GDM1 (cell line): ENCODE data around the gene ZMYND15.

Source experiments
- DNase-seq: peaks from one replicate; lab custom pipeline; 2025; lab: John Stamatoyannopoulos, UW

ZMYND15 gene

DNA sequence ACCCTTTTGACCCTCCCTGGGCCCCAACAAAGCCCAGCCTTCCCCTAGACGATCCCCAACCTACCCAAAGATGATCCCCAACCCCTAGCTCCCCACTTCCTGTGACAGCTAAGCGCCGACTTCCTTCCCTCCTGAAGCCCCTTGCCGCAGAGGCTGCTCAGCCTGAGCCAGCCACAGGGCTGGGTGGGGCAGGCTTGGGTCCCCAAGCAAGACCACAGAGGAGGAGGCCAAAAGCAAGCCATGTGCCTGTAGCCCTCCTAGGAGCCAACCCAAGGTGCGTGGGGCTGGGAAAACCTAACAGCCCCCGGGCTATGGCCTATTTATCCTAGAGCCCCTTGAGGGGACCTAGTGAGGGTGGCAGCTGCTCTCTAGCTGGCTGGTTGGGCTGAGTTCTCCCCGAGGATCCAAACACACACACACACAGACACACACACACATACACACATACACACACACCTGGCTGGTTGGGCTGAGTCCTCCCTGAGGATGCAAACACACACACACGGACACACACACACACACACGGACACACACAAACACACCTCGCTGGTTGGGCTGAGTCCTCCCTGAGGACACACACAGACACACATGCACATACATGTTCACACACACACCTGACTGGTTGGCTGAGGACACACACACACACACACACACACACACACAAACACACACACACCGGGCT lies 24.4 kb upstream of the ZMYND15 start:
- peak; percentile 74 for DNase-seq

DNA sequence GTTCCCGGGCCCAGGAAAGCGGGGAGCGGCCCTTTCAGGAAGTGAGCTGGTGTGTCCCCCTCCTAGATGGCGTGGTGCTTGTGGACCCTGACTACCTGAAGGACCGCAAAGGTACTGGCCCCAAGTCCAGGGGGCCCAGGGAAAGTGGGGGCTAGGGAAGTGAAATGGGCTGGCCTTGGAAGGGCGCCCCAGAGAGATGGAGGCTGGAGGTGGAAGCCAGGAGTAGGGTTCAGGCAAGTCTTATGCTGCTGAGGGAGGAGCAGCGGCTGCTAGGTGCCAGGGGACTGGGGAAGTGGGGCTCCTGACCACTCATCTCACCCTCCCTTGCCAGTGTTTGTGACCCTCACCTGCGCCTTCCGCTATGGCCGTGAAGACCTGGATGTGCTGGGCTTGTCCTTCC lies 23.6 kb upstream of the ZMYND15 start:
- no peak for DNase-seq

DNA sequence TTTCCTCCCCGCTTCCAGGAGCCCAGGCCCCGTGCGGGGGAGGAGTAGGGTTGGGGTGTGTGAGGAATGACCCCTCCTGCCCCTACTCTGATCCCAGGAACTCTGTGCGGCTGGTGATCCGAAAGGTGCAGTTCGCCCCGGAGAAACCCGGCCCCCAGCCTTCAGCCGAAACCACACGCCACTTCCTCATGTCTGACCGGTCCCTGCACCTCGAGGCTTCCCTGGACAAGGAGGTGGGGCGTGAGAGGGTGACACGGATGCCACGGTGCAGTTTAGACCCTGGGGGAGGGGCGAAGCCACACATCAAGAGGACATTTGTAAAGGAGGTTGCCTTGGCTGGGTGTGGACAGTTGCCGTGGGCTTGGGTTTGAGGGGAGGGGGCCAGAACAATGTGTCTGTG lies 21.8 kb upstream of the ZMYND15 start:
- DNase-seq = no peak

DNA sequence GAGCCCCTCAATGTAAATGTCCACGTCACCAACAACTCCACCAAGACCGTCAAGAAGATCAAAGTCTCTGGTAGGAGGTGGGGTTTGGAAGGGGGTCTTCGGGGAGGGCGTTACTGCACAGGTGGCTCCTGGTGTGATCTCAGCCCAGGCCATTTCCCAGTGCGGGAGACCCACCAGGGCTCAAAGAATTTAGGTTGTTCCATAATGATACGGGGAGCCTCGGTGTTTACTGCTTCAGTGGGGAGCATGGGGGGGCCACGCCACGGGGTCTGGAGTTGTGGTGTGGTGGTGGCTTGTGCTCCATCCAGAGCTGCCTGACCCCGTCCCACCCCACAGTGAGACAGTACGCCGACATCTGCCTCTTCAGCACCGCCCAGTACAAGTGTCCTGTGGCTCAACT lies 21.4 kb upstream of the ZMYND15 start:
- DNase-seq = no peak

DNA sequence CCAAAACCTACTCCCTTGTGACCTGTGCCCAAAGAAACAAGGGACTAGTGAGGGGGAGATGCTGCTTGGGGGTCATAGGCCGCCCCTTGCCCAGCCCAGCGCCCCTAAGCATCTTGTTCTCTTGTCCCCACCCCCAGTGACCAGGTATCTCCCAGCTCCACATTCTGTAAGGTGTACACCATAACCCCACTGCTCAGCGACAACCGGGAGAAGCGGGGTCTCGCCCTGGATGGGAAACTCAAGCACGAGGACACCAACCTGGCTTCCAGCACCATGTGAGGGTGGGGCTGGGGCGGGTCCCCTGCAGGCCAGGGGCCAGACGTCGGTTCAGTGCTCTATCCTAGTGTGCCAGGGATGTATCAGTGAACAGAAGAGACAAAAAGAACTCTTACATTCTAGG lies 20.5 kb upstream of the ZMYND15 start:
- no peak for DNase-seq

DNA sequence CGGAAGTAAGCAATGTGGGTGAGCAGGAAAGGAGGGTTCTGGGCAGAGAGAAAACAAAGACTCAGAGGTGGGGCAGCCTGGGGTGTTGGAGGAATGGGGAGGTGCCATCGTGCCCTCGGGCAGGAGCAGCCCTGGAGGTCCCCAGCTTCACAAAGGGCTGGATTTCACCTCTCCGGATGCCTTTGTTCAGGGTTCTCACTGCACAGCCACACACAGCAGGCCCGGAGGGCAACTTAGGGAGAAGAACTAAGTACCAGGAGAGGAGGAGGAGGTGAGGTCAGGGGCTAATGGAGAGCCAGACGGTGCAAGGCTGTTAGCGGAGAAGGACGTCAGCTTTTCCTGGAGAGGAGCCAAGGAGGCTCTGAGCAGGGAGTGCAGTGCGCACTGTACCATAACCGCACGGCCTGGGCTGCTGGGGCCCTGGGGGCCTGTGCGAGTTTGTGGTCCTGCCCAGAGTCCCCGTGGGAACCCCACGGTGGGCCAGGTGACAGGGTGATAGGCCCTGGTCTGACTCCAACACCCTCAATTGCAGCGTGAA lies 19.9 kb upstream of the ZMYND15 start:
- no peak for DNase-seq

DNA sequence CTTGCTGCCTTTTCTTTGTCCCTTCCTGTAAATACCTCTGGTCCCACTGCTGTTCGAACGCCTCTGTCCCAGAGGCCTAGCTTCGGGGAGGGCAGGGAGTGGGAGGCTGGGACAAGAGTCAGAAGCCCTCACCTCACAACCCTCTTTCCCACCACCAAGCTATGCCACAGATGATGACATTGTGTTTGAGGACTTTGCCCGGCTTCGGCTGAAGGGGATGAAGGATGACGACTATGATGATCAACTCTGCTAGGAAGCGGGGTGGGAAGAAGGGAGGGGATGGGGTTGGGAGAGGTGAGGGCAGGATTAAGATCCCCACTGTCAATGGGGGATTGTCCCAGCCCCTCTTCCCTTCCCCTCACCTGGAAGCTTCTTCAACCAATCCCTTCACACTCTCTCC lies 18.8 kb upstream of the ZMYND15 start:
- DNase-seq = no peak

DNA sequence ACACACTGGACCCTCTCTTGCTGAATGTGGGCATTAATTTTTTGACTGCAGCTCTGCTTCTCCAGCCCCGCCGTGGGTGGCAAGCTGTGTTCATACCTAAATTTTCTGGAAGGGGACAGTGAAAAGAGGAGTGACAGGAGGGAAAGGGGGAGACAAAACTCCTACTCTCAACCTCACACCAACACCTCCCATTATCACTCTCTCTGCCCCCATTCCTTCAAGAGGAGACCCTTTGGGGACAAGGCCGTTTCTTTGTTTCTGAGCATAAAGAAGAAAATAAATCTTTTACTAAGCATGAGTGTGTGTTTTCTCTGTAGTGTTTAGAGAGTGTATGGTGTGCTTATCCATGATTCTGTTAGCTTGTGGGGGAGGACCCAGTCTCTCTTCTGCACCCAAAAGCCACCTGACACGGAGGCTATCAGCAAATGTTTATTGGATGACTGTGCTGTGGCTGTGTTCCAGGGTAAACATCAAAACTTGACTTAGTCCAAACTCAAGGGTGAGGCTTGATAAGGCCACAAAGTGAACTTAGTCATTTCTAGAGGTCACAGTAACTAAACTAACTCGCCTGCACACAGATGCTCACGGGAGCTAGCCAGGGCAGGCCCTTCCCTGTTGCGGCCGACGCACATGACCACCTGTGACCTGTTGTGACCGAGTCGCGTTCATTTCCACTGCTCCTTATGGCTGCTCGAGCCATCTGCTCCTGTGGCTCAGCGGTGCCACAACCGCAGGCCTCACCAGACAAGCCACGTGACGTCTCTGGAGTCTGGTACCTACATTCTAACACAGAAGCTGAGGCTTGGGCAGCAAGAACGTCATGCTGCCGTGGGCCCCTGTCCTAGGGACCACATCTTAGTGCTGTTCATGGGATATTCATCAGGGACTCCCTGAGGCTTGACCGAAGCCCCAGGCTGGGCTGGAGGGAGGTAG lies 18.2 kb upstream of the ZMYND15 start:
- DNase-seq = no peak

DNA sequence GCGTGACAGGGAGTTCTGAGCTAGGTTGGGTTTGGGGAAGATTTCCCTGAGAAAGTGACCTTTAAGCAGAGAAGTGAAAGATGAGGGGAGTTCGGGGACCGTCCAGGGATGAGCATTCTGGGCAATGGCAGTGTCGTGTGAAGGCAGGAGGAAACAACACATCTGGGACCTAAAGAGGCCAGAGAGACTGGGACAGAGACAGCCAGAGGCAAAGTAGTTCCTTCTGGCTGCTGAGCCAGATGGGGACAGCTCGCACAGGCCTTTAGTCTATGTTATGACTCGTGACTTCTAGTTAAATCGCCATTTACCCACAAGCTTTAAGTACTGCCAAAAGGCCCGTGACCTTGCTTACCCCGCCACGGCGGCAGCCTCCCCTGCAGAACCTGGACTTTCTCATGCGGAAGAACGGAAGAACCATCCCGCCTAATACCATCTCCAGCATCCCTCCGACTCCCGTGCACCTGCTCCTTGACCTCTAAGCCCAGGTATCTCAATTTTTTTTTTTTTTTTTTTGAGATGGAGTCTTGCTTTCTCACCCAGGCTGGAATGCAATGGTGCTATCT lies 16.9 kb upstream of the ZMYND15 start:
- no peak for DNase-seq

DNA sequence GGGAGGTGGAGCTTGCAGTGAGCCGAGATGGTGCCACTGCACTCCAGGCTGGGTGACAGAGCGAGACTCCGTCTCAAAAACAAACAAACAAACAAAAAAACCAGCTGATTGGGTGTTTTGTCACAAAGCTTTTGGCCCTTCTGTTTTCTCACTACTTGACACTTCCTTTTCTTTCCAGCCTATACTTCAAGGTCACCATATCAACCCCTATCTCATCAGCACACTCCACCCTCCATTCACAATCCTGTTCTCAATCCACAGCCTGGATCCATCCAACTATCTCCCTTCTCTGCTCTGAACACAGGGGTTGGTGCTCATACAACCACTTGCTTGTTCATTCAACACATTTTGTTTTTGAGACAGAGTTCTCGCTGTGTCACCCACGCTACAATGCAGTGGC lies 15.0 kb upstream of the ZMYND15 start:
- no peak for DNase-seq

DNA sequence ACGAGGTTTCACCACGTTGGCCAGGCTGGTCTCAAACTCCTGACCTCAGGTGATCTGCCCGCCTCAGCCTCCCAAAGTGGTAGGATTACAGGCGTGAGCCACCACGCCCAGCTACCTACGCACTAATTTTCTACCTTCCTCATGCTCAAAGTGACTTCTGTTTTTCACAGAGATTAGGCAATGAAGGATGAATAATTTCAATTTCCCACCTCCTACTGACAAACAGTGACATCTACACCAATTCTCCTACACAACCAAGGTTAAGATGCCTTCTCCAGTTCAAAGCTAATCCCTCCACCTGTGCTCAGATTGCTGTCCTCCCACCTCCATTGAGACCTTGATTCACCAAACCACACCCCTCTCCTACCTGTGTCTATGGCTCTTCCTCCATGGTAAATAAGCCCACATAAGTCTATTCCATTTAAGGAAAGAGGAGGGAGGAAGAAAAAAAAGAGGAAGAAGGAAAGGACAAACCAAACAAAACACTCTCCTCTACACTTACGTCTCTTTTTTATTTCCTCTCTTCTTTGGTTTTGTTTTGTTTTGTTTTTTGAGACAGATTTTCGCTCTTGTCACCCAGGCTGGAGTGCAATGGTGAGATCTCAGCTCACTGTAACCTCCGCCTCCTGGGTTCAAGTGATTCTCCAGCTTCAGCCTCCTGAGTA lies 13.9 kb upstream of the ZMYND15 start:
- DNase-seq = no peak

DNA sequence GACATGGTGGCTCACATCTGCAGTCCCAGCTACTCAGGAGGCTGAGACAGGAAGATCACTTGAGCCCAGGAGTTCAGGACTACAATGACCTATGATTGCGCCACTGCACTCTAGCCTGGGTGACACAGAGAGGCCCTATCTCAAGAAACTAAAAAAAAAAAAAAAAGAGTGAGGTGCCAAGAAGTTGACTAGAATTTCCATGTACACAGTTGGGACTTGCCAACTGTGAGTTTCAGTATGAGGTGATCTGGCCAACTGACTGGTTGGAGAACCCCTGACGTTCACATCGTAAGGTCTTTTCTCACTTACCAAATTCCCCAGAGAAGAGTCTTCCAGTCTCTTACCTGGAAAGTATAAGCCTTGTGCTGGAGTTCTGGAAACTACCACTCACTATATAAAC lies 11.5 kb upstream of the ZMYND15 start:
- DNase-seq = no peak

DNA sequence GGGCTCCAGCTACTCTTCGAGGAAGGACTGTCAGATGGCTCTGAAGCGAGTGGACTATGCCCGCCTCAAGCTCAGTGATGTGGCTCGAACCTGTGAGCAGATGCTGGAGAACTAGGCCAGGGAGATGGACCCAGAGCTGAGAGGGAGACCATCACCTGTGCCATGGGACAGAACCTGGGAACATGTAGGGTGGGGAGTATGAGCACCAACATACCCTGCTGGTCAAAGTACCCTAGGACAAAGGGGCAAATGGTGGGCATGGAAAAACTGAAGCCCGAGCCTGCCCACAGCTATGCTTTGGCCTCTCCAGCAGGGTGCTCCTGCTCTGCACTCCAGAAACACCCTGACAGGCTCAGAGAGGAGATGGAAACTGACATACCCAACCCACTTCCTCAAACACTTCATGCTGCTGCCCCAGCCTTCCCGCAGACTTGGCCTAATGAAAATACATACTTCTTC lies 6.5 kb upstream of the ZMYND15 start:
- peak; percentile 84 for DNase-seq

DNA sequence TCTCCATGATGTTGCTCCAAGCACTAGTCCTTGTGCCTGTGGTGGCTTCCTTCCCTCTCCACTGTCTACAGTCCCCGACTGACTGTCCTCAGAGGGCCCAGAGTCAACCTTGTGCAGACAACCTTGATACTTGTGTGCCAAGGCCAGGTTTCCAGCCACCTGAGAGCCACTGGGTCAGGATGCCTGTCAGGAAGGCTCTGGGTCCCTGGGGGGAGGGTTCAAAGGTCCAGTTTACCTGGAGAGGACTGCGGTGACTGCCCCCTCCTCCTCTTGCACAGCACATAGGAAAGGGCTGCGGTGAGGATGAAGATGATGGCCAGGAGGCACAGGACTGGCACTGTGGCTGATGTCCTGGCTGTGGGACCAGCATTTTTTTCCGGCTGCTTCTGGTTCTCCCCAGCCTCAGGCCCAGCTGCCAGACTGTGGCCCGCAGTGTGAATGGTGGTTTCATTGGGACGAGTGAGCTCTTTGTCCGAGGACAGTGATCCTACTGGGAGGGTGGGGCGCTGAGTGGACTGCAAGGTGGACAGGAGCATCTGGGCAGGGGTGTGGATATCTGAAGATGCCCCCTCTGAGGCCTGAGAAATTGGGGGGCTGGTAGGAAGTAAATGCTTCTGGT lies 4.7 kb upstream of the ZMYND15 start:
- DNase-seq = no peak

DNA sequence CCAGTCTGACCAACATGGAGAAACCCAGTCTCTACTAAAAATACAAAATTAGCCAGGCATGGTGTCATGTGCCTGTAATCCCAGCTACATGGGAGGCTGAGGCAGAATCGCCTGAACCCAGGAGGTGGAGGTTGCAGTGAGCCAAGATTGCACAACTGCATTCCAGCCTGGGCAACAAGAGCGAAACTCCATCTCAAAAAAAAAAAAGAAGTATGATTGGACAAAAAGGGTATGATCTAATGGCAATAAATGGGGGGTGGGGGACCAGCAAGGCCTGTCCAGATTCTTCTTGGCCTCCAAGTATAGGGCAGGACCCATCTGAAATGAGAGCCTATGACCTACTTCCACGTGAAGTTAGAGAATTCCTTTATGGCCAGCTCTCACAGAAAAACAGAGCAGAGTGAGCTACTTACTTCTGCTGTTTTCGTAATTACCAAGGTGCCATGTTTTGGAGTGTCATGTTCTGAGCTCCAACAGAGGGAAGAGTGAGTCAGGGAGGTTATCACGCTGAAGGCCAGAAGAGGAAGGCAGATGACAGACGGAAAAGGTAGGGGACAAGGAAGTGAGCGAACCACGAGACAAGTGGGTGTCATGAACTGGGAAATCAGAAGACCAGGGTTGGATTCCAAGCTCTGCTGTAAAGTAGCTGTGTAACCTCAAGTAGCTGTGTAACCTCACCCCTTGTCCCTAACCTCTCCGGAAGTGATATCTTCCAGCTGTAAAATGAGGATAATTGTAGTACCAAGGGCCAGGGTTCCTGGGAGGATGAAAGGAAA lies 3.6 kb upstream of the ZMYND15 start:
- peak; percentile 42 for DNase-seq

DNA sequence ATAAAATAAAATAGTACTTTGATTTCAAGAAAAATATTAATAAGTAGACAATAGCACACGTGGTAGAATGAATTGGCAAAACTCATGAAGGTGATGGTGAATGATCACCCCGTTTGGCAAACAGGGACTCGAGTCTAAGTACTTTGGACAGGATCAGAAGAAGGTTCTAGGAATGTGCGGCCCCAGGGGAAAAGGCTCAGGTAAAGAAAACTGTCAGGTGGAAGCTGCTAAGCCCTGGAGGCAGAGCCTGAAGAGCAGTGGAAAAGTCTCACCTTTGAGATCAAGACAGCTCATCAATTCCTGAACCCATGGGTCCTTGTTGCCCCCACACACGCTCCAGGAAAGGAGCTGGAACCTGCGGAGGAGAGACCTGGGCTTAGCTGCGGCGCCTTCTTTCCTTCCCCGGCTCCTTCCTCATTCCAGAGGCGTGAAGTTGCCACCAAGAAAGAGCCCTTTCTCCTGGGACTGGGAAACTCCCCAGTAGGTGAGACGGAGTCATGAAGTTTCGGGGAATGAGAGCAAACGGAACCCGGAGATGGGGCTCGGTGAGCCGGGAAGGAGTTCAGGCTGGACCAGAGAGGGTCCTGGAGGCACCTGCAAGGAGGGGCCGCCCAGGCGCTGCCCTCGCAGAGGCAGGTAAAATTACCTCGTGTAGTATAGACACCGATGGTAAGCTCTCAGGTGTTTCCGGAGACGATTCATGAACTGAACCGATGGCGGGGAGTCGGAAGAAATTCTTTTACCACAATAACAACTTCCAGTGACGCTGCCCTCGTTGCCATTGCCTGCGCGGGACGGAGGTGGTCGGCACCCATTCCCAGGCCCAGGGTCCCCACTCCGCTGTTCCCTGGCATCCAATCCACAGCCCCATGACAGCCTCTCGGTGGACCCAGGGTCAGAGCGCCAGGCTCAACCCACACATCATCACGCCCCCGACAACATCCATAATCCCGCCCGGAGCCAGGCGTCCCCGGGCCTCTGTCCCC lies 1.2 kb upstream of the ZMYND15 start:
- DNase-seq = no peak

DNA sequence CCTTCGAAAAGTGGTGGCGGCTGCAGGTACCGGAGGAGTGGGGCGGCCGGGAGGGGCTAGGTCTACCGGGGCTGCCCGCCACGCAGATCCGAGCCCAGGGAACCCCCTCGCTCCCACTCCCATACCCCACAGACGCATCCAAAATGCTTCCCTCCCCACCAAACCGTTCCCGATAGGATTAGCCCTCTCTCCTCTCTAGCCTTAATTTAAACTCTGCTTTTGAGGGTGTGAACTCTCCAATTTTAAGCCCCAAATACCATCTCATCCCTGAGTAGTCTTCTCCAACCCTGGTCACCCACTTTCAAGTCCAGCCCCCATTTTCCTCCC lies 355 bp downstream of the ZMYND15 start:
- no peak for DNase-seq

DNA sequence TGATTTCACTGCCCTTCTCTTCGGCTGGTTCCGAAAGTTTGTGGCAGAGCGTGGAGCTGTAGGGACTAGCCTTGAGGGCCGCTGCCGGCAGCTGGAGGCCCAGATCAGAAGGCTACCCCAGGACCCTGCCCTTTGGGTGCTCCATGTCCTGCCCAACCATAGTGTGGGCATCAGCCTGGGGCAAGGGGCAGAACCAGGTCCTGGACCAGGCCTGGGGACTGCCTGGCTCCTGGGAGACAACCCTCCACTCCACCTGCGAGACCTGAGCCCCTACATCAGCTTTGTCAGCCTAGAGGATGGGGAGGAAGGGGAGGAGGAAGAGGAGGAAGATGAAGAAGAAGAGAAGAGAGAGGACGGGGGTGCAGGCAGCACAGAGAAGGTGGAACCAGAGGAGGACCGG lies 951 bp downstream of the ZMYND15 start:
- no peak for DNase-seq

DNA sequence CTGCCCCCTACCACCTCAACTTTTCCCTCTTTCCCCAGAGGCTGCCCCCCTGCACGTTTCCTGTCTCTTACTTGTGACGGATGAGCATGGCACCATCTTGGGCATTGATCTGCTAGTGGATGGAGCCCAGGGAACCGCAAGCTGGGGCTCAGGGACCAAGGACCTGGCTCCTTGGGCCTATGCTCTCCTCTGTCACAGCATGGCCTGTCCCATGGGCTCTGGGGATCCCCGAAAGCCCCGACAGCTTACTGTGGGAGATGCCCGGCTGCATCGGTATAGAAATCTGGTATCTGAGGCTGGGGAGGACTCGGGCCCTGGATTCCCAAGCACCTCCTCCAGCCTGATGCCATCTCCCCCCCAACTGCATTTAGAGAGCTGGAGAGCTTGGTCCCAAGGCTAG lies 1.9 kb downstream of the ZMYND15 start:
- no peak for DNase-seq

DNA sequence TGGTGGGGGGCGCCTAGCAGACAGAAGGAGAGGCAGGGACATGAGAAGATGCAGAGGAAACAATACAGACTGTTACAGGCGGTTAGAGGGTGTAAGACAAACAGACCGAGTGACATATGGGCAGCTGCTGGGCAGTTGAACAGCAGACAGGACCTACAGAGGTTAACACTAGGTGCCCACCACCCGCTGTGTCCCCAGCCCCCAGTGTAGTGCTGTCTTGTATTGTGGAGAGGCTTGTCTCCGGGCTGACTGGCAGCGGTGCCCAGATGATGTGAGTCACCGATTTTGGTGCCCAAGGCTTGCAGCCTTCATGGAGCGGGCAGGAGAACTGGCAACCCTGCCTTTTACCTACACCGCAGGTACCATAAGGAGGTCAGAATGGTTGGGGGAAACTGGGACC lies 2.5 kb downstream of the ZMYND15 start:
- no peak for DNase-seq
